Loucy (cell line): Measurements from ENCODE around the gene TBL1X.

Experiments used
- H2AFZ ChIP-seq: fragments of 200-600 bp; sonication (generic); 2 replicates; pipeline ENCODE4 v1.6.0; 2016; ENCODE audit warnings: antibody characterized with exemption, mild to moderate bottlenecking, low read length, moderate library complexity
- H3F3A ChIP-seq: fragments of 200-600 bp; 2 replicates; pipeline ENCODE4 v1.6.0; 2016; ENCODE audit warnings: antibody characterized with exemption, low read depth, mild to moderate bottlenecking
- H3K27me3 ChIP-seq: fragments of 200-600 bp; sonication (generic); 2 replicates; pipeline ENCODE4 v1.6.1; 2014; ENCODE audit warnings: low read length, mild to moderate bottlenecking; ENCODE audit not compliant: insufficient read depth, poor library complexity, severe bottlenecking
- H3K36me3 ChIP-seq: fragments of 200-600 bp; sonication (generic); 2 replicates; pipeline ENCODE4 v1.6.1; 2016; ENCODE audit warnings: low read length; ENCODE audit not compliant: insufficient read depth
- H3K4me1 ChIP-seq: fragments of 200-600 bp; sonication (generic); 2 replicates; pipeline ENCODE4 v1.5.1; 2014; ENCODE audit warnings: low read length, mild to moderate bottlenecking; ENCODE audit not compliant: insufficient read depth, poor library complexity, severe bottlenecking
- H3K4me2 ChIP-seq: fragments of 200-600 bp; sonication (generic); 2 replicates; pipeline ENCODE4 v1.6.0; 2014; ENCODE audit warnings: antibody characterized with exemption, low read length, low read depth, mild to moderate bottlenecking; ENCODE audit not compliant: poor library complexity, severe bottlenecking
- H3K4me3 ChIP-seq: fragments of 200-600 bp; sonication (generic); 2 replicates; pipeline ENCODE4 v1.5.1; 2014; ENCODE audit warnings: low read length, mild to moderate bottlenecking, mixed read lengths; ENCODE audit not compliant: poor library complexity, severe bottlenecking
- H3K79me2 ChIP-seq: fragments of 200-600 bp; sonication (generic); 2 replicates; pipeline ENCODE4 v1.6.1; 2014; ENCODE audit warnings: low read length; ENCODE audit not compliant: insufficient read depth
- H3K9ac ChIP-seq: fragments of 200-600 bp; sonication (generic); 2 replicates; pipeline ENCODE4 v1.6.0; 2014; ENCODE audit warnings: mild to moderate bottlenecking, low read depth, low read length, moderate library complexity; ENCODE audit not compliant: poor library complexity, severe bottlenecking
- H3K9me2 ChIP-seq: fragments of 200-600 bp; sonication (generic); replicated peaks from 2 replicates; pipeline ENCODE4 v1.6.1; 2016; ENCODE audit warnings: low read depth, low read length, mixed read lengths
- H3K9me3 ChIP-seq: fragments of 200-600 bp; sonication (generic); 2 replicates; pipeline ENCODE4 v1.6.1; 2014; ENCODE audit warnings: mild to moderate bottlenecking, antibody characterized with exemption, low read length, low read depth; ENCODE audit not compliant: insufficient read depth
- H4K20me1 ChIP-seq: fragments of 200-600 bp; sonication (generic); 2 replicates; pipeline ENCODE4 v1.6.0; 2014; ENCODE audit warnings: antibody characterized with exemption, low read length, mild to moderate bottlenecking; ENCODE audit not compliant: insufficient read depth, poor library complexity, severe bottlenecking
- EZH2phosphoT487 ChIP-seq: fragments of 200-600 bp; IDR thresholded peaks from 2 replicates; pipeline ENCODE4 v1.6.1; 2018; ENCODE audit warnings: antibody characterized with exemption, mild to moderate bottlenecking, moderate library complexity, borderline replicate concordance
- TF ChIP-seq, protein P1 (sequence below): fragments of 200-600 bp; sonication (generic); conservative IDR thresholded peaks from 2 replicates; pipeline ENCODE4 v1.5.1; 2014; ENCODE audit warnings: mild to moderate bottlenecking, antibody characterized with exemption, low read length

TBL1X gene

DNA sequence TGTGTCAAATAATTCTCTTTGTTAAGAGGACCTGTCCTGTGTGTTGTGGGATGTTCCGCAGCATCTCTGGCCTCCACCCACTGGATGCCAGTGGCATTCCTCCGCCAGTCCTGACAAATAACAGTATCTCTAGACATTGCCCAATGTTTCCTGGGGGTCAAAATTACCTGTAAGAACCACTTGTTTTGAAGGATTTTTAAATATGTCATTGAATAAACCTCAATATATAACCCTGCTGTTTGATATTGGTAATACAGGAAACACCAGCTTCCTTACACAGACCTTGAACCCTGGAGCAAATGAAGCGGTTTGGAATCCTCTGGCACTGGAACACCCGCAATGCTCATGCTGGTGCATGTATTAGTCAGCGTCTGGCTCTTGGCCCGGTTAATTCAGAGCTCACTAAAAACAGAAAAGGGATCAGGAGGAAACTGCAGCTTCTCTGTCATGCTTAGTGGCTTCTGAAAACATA is 101.3 kb downstream of the TBL1X start:
- Histone ChIP-seq H3K4me1 (peaks cover 22% of the 10 kb centered on the region), H3K4me3 (no peak overlapping the region)

DNA sequence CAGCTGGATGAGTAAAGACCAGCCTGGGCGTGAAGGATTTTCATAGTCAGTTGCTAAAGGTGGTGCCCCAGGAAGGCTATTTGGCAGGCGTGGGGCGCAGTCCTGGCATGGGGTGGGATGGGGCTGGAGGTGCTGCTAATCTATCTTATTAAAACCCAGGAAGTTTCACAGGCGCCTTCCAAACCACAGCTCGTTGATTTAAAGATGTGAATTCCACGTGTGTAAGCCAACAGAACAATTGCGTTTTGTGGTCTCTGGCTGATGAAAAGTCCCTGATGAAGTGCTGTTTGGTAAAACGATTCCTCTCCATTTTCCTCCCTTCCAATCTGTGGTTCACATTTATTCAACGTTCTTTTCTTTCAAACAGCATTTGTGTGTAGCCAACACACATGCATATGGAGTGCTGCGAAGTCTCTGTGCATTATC is 105.0 kb downstream of the TBL1X start:
- Histone ChIP-seq H3K9ac (no peak overlapping the region), H4K20me1 (no peaks in the 10 kb centered on the region), H3K4me2 (no peak overlapping the region), H3K79me2 (peaks cover 8% of the 10 kb centered on the region; the same call in 1 of the 2 replicates), H3K4me1 (peaks cover 27% of the 10 kb centered on the region), H2AFZ (no peak overlapping the region), H3F3A (no peaks in the 10 kb centered on the region), H3K27me3 (no peaks in the 10 kb centered on the region), H3K9me3 (no peaks in the 10 kb centered on the region), H3K4me3 (no peak overlapping the region), H3K9me2 (no peaks in the 10 kb centered on the region), H3K36me3 (no peaks in the 10 kb centered on the region)
- TF ChIP-seq, protein P1, sequence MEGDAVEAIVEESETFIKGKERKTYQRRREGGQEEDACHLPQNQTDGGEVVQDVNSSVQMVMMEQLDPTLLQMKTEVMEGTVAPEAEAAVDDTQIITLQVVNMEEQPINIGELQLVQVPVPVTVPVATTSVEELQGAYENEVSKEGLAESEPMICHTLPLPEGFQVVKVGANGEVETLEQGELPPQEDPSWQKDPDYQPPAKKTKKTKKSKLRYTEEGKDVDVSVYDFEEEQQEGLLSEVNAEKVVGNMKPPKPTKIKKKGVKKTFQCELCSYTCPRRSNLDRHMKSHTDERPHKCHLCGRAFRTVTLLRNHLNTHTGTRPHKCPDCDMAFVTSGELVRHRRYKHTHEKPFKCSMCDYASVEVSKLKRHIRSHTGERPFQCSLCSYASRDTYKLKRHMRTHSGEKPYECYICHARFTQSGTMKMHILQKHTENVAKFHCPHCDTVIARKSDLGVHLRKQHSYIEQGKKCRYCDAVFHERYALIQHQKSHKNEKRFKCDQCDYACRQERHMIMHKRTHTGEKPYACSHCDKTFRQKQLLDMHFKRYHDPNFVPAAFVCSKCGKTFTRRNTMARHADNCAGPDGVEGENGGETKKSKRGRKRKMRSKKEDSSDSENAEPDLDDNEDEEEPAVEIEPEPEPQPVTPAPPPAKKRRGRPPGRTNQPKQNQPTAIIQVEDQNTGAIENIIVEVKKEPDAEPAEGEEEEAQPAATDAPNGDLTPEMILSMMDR = no peak
- no peak for TF ChIP-seq EZH2phosphoT487

More for the DNA sequence above, 101.3 kb downstream of the TBL1X start:
- peaks cover 8% of the 10 kb centered on the region; the same call in 1 of the 2 replicates for H3K79me2 ChIP-seq
- H3F3A ChIP-seq = no peaks in the 10 kb centered on the region
- H3K9me3 ChIP-seq = no peaks in the 10 kb centered on the region
- no peak for TF ChIP-seq EZH2phosphoT487
- H3K36me3 ChIP-seq = no peaks in the 10 kb centered on the region
- no peaks in the 10 kb centered on the region for H3K27me3 ChIP-seq
- no peak overlapping the region for H2AFZ ChIP-seq
- H4K20me1 ChIP-seq = no peaks in the 10 kb centered on the region
- H3K9ac ChIP-seq = no peak overlapping the region
- peak overlapping the region; percentile 16 for H3K4me2 ChIP-seq
- no peaks in the 10 kb centered on the region for H3K9me2 ChIP-seq

DNA sequence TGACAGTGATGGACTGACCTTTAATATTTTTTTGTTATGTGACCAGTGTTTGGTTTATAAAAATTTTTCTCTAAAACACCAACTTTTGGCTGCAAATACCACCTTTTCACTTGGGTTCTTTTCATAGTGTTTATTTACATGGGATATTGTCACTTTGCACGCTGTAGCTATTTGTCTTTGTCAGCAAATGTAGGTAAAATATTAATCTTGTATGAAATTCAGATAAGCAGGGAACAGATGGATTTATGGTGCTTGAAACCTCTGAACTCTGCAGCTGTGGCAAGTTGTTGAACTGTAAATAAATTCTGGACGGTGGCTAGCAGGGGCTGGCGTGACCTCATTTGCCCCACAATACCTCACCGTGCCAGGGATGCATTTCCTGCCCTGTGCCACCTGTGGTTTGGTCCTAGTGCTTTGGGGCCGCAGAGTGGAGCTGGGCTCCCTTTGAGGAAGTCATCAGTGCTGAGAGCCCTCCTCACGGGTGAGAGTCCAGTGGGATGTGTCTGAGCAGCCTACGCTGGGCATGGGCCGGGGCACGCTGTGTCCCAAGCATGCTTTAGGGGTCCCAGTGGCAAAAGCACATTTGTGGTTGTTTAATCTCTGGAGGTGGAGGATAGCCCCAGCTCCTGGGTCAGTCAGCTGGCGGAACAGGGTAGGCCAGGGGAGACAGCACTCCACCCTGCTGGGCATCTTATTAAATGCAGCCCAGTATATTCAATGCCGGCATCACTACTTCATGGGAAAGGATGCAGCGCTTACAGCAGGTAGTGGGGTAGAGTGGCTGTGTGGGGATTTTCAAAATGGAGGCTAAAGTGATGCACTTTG is 108.6 kb downstream of the TBL1X start:
- Histone ChIP-seq H3K4me1 (peaks cover 13% of the 10 kb centered on the region), H3K79me2 (peaks cover 3% of the 10 kb centered on the region; the same call in 1 of the 2 replicates), H3K9me3 (no peaks in the 10 kb centered on the region), H3F3A (no peaks in the 10 kb centered on the region), H3K36me3 (no peaks in the 10 kb centered on the region), H3K27me3 (no peaks in the 10 kb centered on the region), H3K4me3 (no peak overlapping the region), H4K20me1 (no peaks in the 10 kb centered on the region), H3K4me2 (peak overlapping the region; percentile 46), H2AFZ (no peak overlapping the region), H3K9me2 (no peaks in the 10 kb centered on the region), H3K9ac (no peak overlapping the region)
- TF ChIP-seq, protein P1 = peak; percentile 32; the same call in 1 of the 2 replicates
- no peak for TF ChIP-seq EZH2phosphoT487

DNA sequence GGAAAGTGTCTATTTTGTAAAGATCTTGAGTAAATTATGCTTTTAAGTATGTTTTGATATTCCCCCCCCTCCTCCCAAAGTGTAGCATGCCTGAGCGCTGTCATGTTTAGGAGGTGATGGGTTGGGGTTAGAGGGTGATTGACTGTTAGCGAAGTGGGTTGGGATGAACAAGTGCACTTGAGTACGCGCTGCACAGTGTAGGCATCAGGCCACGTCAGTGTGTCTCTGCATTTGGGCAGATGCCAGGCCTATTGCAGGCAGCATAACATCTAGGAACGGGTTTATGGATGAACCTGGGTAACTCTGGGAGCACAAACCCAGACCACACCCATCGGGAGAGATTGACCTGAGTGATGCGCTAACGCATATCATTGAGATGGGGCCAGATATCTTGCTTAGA is 111.2 kb downstream of the TBL1X start:
- H3K9ac ChIP-seq = no peak overlapping the region
- H3K4me1 ChIP-seq = peaks cover 5% of the 10 kb centered on the region
- no peaks in the 10 kb centered on the region for H3K27me3 ChIP-seq
- H3K4me3 ChIP-seq = no peak overlapping the region
- H3K9me3 ChIP-seq = no peaks in the 10 kb centered on the region
- H3K79me2 ChIP-seq = no peaks in the 10 kb centered on the region
- no peaks in the 10 kb centered on the region for H4K20me1 ChIP-seq
- H3K4me2 ChIP-seq = no peak overlapping the region
- TF ChIP-seq, protein P1 = no peak
- no peak for TF ChIP-seq EZH2phosphoT487
- H3K9me2 ChIP-seq = no peaks in the 10 kb centered on the region
- no peaks in the 10 kb centered on the region for H3F3A ChIP-seq
- H3K36me3 ChIP-seq = no peaks in the 10 kb centered on the region
- no peak overlapping the region for H2AFZ ChIP-seq
